WTC11 (cell line): ENCODE measurements around the gene SLFN5.

ENCODE experiments used
- AR ChIP-seq: fragments of 250-450 bp; sonication (Bioruptor Pico); IDR thresholded peaks from 2 replicates; pipeline ENCODE4 v1.9.0; 2021; ENCODE audit warnings: mild to moderate bottlenecking
- CREM ChIP-seq: sonication (generic); formaldehyde crosslinking; IDR thresholded peaks from 2 replicates; pipeline ENCODE4 v1.8.1; 2022; ENCODE audit warnings: mild to moderate bottlenecking, missing genetic modification reagents, moderate library complexity
- CTCF ChIP-seq: fragments of 200-600 bp; IDR thresholded peaks from 2 replicates; pipeline ENCODE4 v1.8.0; 2022; ENCODE audit warnings: antibody characterized with exemption
- FOXK1 ChIP-seq: sonication (generic); formaldehyde crosslinking; IDR thresholded peaks from 2 replicates; pipeline ENCODE4 v1.8.0; 2022; ENCODE audit warnings: mild to moderate bottlenecking, moderate library complexity, missing genetic modification reagents
- JUN ChIP-seq: sonication (generic); formaldehyde crosslinking; IDR thresholded peaks from 2 replicates; pipeline ENCODE4 v1.8.0; 2023; ENCODE audit warnings: mild to moderate bottlenecking, missing genetic modification reagents
- ZNF121 ChIP-seq: sonication (generic); formaldehyde crosslinking; IDR thresholded peaks from 2 replicates; pipeline ENCODE4 v1.8.0; 2023; ENCODE audit warnings: missing genetic modification reagents
- ZNF512 ChIP-seq: sonication (generic); formaldehyde crosslinking; IDR thresholded peaks from 2 replicates; pipeline ENCODE4 v1.8.1; 2022; ENCODE audit warnings: missing genetic modification reagents, borderline replicate concordance
- TF ChIP-seq, protein P1 (sequence below): sonication (generic); formaldehyde crosslinking; IDR thresholded peaks from 2 replicates; pipeline ENCODE4 v1.8.1; 2023; ENCODE audit warnings: mild to moderate bottlenecking, missing genetic modification reagents, moderate library complexity
- TF ChIP-seq, protein P2 (sequence below): sonication (generic); formaldehyde crosslinking; IDR thresholded peaks from 2 replicates; pipeline ENCODE4 v1.8.0; 2023; ENCODE audit warnings: missing genetic modification reagents
- TF ChIP-seq, protein P3 (sequence below): sonication (generic); formaldehyde crosslinking; IDR thresholded peaks from 2 replicates; pipeline ENCODE4 v1.8.0; 2022; ENCODE audit warnings: mild to moderate bottlenecking, missing genetic modification reagents

- no peak for TF ChIP-seq CTCF
- TF ChIP-seq AR (CRISPR knock-in tag) = no peak
- TF ChIP-seq, protein P1, sequence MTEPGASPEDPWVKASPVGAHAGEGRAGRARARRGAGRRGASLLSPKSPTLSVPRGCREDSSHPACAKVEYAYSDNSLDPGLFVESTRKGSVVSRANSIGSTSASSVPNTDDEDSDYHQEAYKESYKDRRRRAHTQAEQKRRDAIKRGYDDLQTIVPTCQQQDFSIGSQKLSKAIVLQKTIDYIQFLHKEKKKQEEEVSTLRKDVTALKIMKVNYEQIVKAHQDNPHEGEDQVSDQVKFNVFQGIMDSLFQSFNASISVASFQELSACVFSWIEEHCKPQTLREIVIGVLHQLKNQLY (CRISPR knock-in tag) = no peak
- TF ChIP-seq, protein P2, sequence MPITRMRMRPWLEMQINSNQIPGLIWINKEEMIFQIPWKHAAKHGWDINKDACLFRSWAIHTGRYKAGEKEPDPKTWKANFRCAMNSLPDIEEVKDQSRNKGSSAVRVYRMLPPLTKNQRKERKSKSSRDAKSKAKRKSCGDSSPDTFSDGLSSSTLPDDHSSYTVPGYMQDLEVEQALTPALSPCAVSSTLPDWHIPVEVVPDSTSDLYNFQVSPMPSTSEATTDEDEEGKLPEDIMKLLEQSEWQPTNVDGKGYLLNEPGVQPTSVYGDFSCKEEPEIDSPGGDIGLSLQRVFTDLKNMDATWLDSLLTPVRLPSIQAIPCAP (CRISPR knock-in tag) = no peak
- TF ChIP-seq JUN (CRISPR knock-in tag) = no peak
- TF ChIP-seq ZNF512 (CRISPR knock-in tag) = no peak
- TF ChIP-seq FOXK1 = no peak
- no peak for TF ChIP-seq CREM (CRISPR knock-in tag)
- TF ChIP-seq, protein P3, sequence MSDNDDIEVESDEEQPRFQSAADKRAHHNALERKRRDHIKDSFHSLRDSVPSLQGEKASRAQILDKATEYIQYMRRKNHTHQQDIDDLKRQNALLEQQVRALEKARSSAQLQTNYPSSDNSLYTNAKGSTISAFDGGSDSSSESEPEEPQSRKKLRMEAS = no peak
- TF ChIP-seq ZNF121 (CRISPR knock-in tag) = no peak
Observed at GRCh38 chr17:35312346-35312745, 69.5 kb downstream of the SLFN5 start.
